K562 (cell line): Measurements from ENCODE around the gene CACNB1. TPM values are rescaled to one million over a fixed set of nuclear protein-coding genes. Genes with fewer than 3 reads are reported as not detected.

Experiments
- BMI1 ChIP-seq: fragments of 150-350 bp; IDR thresholded peaks from 2 replicates; pipeline ENCODE4 v1.6.1; 2014; ENCODE audit warnings: low read length
- CBFB ChIP-seq: sonication (generic); formaldehyde crosslinking; IDR thresholded peaks from 2 replicates; pipeline ENCODE4 v1.4.0; 2020; ENCODE audit warnings: mild to moderate bottlenecking, missing genetic modification reagents
- CHD4 ChIP-seq: fragments of 200-600 bp; sonication (generic); IDR thresholded peaks from 3 replicates; pipeline ENCODE4 v1.6.1; 2012; ENCODE audit warnings: low read depth, mild to moderate bottlenecking, mixed read lengths, low read length, inconsistent platforms; ENCODE audit not compliant: insufficient read depth, insufficient replicate concordance, poor library complexity, severe bottlenecking
- HDAC6 ChIP-seq: IDR thresholded peaks from 2 replicates; pipeline ENCODE4 v1.6.1; 2012; ENCODE audit warnings: low read depth, mild to moderate bottlenecking, control low read depth, inconsistent platforms, low read length, moderate library complexity
- HIVEP1 ChIP-seq: fragments of 250-450 bp; sonication (Bioruptor Pico); IDR thresholded peaks from 2 replicates; pipeline ENCODE4 v1.4.0; 2020; ENCODE audit warnings: mild to moderate bottlenecking
- HNRNPH1 ChIP-seq: fragments of 200-400 bp; formaldehyde crosslinking; optimal IDR thresholded peaks from 2 replicates; pipeline ENCODE3; 2017; ENCODE audit warnings: low read depth, mild to moderate bottlenecking, low read length, moderate library complexity
- HNRNPL ChIP-seq: fragments of 200-400 bp; formaldehyde crosslinking; IDR thresholded peaks from 2 replicates; pipeline ENCODE4 v1.6.1; 2017; ENCODE audit warnings: low read depth, mild to moderate bottlenecking, low read length
- LARP7 ChIP-seq: fragments of 450-650 bp; IDR thresholded peaks from 2 replicates; pipeline ENCODE4 v1.6.1; 2016
- MEF2D ChIP-seq: conservative IDR thresholded peaks from 2 replicates; pipeline ENCODE4 v1.6.1; 2016; ENCODE audit warnings: low read depth, missing genetic modification characterization, missing compliant biosample characterization
- MXI1 ChIP-seq: IDR thresholded peaks from 2 replicates; pipeline ENCODE4 v1.6.1; 2011; ENCODE audit warnings: low read depth, mild to moderate bottlenecking, improper control_type of control experiment, low read length
- NCOA6 ChIP-seq: fragments of 450-650 bp; IDR thresholded peaks from 2 replicates; pipeline ENCODE4 v1.6.1; 2017; ENCODE audit warnings: mild to moderate bottlenecking
- NR2C1 ChIP-seq, 2 experiments: fragments of 450-650 bp; IDR thresholded peaks; 2 replicates each; pipeline ENCODE4 v1.6.1; 2017; ENCODE audit warnings: mild to moderate bottlenecking in 2 of 2, antibody characterized with exemption in 1 of 2, inconsistent platforms in 1 of 2, missing compliant biosample characterization in 1 of 2, missing genetic modification characterization in 1 of 2
- POLR2H ChIP-seq: IDR thresholded peaks from 2 replicates; pipeline ENCODE4 v1.6.1; 2016; ENCODE audit warnings: missing genetic modification characterization, low read depth, mild to moderate bottlenecking, control low read depth, missing compliant biosample characterization, moderate library complexity
- ZNF507 ChIP-seq: conservative IDR thresholded peaks from 2 replicates; pipeline ENCODE4 v1.6.1; 2017; ENCODE audit warnings: missing genetic modification characterization, missing compliant biosample characterization
- polyA plus RNA-seq, 8 experiments: library from polyadenylated mRNA; depleted of rRNA in 4 of 8; stranded (reverse) in 5 of 8; unstranded in 3 of 8; fragments of >200 nt; fragmentation: Nextera tagmentation in 2 of 8; fragmentation: Illumina TruSeq in 1 of 8; extraction: Ambion mirVana in 2 of 8; extraction: Trizol in 1 of 8; gene quantifications; 2 replicates each; pipeline versions ENCODE4 v1.2.1 to v1.2.3, GENCODE V29; 2011 to 2014; ENCODE audit warnings: inconsistent platforms in 1 of 8, missing spikeins in 1 of 8
- total RNA-seq, 7 experiments: library from RNA; depleted of rRNA in 6 of 7; stranded (reverse); fragments of >200 nt in 6 of 7; fragmentation: Illumina TruSeq in 2 of 7; extraction: Trizol in 2 of 7; gene quantifications; 2 replicates each; pipeline versions ENCODE4 v1.2.1 to v1.2.3, GENCODE V29; 2011 to 2021; ENCODE audit warnings: low replicate concordance in 1 of 7
- TF ChIP-seq, protein P1 (sequence below): sonication (generic); formaldehyde crosslinking; IDR thresholded peaks from 2 replicates; pipeline ENCODE4 v1.8.1; 2023; ENCODE audit warnings: mild to moderate bottlenecking, missing genetic modification reagents
- TF ChIP-seq, protein P2 (sequence below): fragments of 200-800 bp; sonication (Bioruptor generic); IDR thresholded peaks from 2 replicates; pipeline ENCODE4 v1.6.1; 2017; ENCODE audit warnings: missing genetic modification characterization, missing compliant biosample characterization
- TF ChIP-seq, protein P3 (sequence below), 2 experiments: fragments of 450-650 bp; conservative IDR thresholded peaks; 2 replicates each; pipeline ENCODE4 v1.6.1; 2017; ENCODE audit warnings: mild to moderate bottlenecking in 2 of 2, moderate library complexity in 2 of 2
- TF ChIP-seq, protein P4 (sequence below): fragments of 250-450 bp; sonication (Bioruptor Pico); IDR thresholded peaks from 2 replicates; pipeline ENCODE4 v1.4.0; 2020

Gene CACNB1
- total and polyA plus RNA-seq, 9 of the 15 experiments (the other 6 are each of a cell fraction or from before 2014, with no cell fraction given) = 0.08 to 7.4 (median 3.0) TPM

DNA sequence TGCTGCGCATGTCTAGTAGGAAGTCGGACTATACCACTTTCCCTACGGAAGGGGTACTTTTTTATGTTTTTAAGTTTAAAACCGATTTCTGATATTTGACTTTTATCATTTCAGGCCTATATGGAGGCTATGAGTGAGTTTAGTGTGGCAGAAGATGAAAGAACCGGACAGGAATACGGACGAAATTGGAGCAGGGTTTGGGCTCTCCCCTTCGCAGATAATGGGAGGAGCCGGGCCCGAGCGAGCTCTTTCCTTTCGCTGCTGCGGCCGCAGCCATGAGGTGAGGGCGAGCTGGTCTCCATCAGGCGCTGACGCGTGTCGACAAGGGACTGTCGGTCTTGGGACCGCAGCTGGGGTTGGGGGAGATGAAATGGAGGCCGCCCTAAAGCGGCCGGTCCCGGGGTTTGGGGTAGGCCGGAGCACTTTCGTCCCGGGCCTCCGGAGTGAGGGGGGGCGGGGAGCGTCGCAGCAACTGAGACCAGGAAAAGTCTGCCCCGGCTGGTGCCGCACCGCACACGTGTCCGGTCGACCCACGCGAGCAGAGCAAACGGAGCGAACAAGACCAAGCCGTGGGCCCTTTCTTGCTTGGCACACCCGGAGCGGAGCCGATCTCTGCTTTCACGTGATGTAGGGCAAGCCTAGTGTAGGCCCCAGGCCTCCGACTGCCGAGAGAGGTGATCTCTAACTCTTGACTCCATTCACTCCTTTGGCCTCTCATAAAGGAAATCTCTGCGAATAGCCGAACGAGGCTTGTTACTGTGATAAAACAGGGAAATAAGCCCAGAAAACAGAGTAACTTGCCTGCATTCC, 2.8 kb upstream of the CACNB1 start, which contains the start of gene RPL19 (continued):
- TF ChIP-seq NCOA6 (no peak), BMI1 (no peak), ZNF507 (no peak), CBFB (no peak), HIVEP1 (CRISPR knock-in tag) (no peak), CHD4 (no peak), HDAC6 (no peak), NR2C1 (IDR thresholded peaks at IDR 0.05) (peak; percentile 58; the same call in 1 of the 2 replicates), NR2C1 (tag; IDR thresholded peaks at IDR 0.05) (no peak), MEF2D (no peak), HNRNPH1 (no peak), LARP7 (no peak), POLR2H (tag) (peak; percentile 91), MXI1 (0 out of 2 replicates have a peak, but pooled peaks have one; percentile 5), HNRNPL (0 out of 2 replicates have a peak, but pooled peaks have one; percentile 36)
- TF ChIP-seq, protein P1, sequence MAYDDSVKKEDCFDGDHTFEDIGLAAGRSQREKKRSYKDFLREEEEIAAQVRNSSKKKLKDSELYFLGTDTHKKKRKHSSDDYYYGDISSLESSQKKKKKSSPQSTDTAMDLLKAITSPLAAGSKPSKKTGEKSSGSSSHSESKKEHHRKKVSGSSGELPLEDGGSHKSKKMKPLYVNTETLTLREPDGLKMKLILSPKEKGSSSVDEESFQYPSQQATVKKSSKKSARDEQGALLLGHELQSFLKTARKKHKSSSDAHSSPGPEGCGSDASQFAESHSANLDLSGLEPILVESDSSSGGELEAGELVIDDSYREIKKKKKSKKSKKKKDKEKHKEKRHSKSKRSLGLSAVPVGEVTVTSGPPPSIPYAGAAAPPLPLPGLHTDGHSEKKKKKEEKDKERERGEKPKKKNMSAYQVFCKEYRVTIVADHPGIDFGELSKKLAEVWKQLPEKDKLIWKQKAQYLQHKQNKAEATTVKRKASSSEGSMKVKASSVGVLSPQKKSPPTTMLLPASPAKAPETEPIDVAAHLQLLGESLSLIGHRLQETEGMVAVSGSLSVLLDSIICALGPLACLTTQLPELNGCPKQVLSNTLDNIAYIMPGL (CRISPR knock-in tag) = no peak; the same call in 1 of the 2 replicates
- TF ChIP-seq, protein P2, sequence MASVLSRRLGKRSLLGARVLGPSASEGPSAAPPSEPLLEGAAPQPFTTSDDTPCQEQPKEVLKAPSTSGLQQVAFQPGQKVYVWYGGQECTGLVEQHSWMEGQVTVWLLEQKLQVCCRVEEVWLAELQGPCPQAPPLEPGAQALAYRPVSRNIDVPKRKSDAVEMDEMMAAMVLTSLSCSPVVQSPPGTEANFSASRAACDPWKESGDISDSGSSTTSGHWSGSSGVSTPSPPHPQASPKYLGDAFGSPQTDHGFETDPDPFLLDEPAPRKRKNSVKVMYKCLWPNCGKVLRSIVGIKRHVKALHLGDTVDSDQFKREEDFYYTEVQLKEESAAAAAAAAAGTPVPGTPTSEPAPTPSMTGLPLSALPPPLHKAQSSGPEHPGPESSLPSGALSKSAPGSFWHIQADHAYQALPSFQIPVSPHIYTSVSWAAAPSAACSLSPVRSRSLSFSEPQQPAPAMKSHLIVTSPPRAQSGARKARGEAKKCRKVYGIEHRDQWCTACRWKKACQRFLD (CRISPR knock-in tag) = peak; percentile 57; the same call in 1 of the 2 replicates
- TF ChIP-seq, protein P3, sequence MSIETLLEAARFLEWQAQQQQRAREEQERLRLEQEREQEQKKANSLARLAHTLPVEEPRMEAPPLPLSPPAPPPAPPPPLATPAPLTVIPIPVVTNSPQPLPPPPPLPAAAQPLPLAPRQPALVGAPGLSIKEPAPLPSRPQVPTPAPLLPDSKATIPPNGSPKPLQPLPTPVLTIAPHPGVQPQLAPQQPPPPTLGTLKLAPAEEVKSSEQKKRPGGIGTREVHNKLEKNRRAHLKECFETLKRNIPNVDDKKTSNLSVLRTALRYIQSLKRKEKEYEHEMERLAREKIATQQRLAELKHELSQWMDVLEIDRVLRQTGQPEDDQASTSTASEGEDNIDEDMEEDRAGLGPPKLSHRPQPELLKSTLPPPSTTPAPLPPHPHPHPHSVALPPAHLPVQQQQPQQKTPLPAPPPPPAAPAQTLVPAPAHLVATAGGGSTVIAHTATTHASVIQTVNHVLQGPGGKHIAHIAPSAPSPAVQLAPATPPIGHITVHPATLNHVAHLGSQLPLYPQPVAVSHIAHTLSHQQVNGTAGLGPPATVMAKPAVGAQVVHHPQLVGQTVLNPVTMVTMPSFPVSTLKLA (conservative IDR thresholded peaks at IDR 0.05) = peak; percentile 81 to 88
- TF ChIP-seq, protein P4, sequence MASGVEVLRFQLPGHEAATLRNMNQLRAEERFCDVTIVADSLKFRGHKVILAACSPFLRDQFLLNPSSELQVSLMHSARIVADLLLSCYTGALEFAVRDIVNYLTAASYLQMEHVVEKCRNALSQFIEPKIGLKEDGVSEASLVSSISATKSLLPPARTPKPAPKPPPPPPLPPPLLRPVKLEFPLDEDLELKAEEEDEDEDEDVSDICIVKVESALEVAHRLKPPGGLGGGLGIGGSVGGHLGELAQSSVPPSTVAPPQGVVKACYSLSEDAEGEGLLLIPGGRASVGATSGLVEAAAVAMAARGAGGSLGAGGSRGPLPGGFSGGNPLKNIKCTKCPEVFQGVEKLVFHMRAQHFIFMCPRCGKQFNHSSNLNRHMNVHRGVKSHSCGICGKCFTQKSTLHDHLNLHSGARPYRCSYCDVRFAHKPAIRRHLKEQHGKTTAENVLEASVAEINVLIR = no peak
